Lower leg skin (tissue), 3 donors: Measurements from ENCODE around the gene ZNF462.

Source experiments
- POLR2A ChIP-seq, 2 donors: fragments of 450-650 bp; IDR thresholded peaks; one replicate each; pipeline ENCODE4 v1.6.1; 2016 to 2017; ENCODE audit warnings: antibody characterized with exemption in 2 of 2, mild to moderate bottlenecking in 1 of 2, moderate library complexity in 1 of 2
- TF ChIP-seq, protein P1 (sequence below), 3 donors: fragments of 450-650 bp; IDR thresholded peaks; one replicate each; pipeline ENCODE4 v1.5.1; 2016; ENCODE audit warnings: antibody characterized with exemption in 3 of 3, mild to moderate bottlenecking in 3 of 3, moderate library complexity in 2 of 3

DNA sequence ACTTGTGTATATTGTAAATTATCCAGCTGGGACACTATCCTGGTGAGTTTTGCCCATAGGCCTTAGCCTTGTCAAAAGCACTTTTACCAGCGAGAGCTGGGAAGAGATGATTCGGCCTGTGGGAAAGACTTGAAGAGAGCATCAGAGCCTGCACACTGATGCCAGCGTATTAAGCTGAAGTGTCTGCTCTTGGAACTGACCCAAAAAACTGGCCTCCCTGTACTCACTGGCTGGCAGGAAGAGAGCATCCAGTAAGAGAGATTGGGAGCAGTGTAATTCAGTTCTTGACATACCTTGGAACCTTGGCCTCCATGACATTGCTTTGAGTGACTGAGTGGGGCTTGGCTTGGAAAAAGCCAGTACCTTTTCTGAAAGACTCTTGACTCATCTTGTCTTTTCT is 73.7 kb downstream of the ZNF462 start:
- TF ChIP-seq, protein P1, sequence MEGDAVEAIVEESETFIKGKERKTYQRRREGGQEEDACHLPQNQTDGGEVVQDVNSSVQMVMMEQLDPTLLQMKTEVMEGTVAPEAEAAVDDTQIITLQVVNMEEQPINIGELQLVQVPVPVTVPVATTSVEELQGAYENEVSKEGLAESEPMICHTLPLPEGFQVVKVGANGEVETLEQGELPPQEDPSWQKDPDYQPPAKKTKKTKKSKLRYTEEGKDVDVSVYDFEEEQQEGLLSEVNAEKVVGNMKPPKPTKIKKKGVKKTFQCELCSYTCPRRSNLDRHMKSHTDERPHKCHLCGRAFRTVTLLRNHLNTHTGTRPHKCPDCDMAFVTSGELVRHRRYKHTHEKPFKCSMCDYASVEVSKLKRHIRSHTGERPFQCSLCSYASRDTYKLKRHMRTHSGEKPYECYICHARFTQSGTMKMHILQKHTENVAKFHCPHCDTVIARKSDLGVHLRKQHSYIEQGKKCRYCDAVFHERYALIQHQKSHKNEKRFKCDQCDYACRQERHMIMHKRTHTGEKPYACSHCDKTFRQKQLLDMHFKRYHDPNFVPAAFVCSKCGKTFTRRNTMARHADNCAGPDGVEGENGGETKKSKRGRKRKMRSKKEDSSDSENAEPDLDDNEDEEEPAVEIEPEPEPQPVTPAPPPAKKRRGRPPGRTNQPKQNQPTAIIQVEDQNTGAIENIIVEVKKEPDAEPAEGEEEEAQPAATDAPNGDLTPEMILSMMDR (IDR thresholded peaks at IDR 0.05) = no peak
- TF ChIP-seq POLR2A (IDR thresholded peaks at IDR 0.05) = no peak
